OCI-LY7 (cell line): ENCODE data around the gene ZNF213.

Source experiments
- CTCF ChIP-seq: fragments of 200-600 bp; sonication (generic); conservative IDR thresholded peaks from 2 replicates; pipeline ENCODE4 v1.5.1; 2014; ENCODE audit warnings: mild to moderate bottlenecking, antibody characterized with exemption, low read length, moderate library complexity, mixed read lengths
- EZH2phosphoT487 ChIP-seq: fragments of 200-600 bp; sonication (generic); IDR thresholded peaks from 2 replicates; pipeline ENCODE4 v1.6.1; 2018; ENCODE audit warnings: low read depth, borderline replicate concordance, mild to moderate bottlenecking, mixed run types, antibody characterized with exemption, low read length, moderate library complexity, mixed read lengths

- no peak for TF ChIP-seq CTCF
- no peak for TF ChIP-seq EZH2phosphoT487
Measured at GRCh38 chr16:3135126-3135715, 392 bp downstream of the ZNF213 start.
